Skin of body (tissue), 2 donors: Measurements from ENCODE around the gene WIPF3. TPM values are rescaled to one million over a fixed set of nuclear protein-coding genes. Genes with fewer than 3 reads are reported as not detected.

Experiments used
- DNase-seq: peaks from one replicate; lab custom pipeline; 2025; lab: John Stamatoyannopoulos, UW
- total RNA-seq: library from RNA; depleted of rRNA; stranded (reverse); fragments of >200 nt; gene quantifications from one replicate; pipeline ENCODE4 v1.2.3, GENCODE V29; 2014

The WIPF3 gene
- total RNA-seq, 1 donor from 2014 or later, result 0.59 TPM

GRCh38 chr7:29906200-29907022, 100.1 kb downstream of the WIPF3 start:
- no peak for DNase-seq

GRCh38 chr7:29914180-29914579, 107.9 kb downstream of the WIPF3 start:
- no peak for DNase-seq

- no peak for DNase-seq
Measured at GRCh38 chr7:29915481-29916215, 109.3 kb downstream of the WIPF3 start.

GRCh38 chr7:29917641-29918040, 111.3 kb downstream of the WIPF3 start:
- DNase-seq, result no peak

GRCh38 chr7:29918850-29919249, 112.5 kb downstream of the WIPF3 start:
- DNase-seq, result no peak

GRCh38 chr7:29919790-29920189, 113.5 kb downstream of the WIPF3 start:
- DNase-seq, result no peak

- DNase-seq, result no peak
Measured at GRCh38 chr7:29920491-29920890, 114.2 kb downstream of the WIPF3 start.

- DNase-seq, result peak; percentile 49
Measured at GRCh38 chr7:29921404-29922010, 115.2 kb downstream of the WIPF3 start.

- DNase-seq, result no peak
Measured at GRCh38 chr7:29922921-29923700, 116.8 kb downstream of the WIPF3 start.

- no peak for DNase-seq
Measured at GRCh38 chr7:29924006-29924405, 117.7 kb downstream of the WIPF3 start.

- no peak for DNase-seq
Measured at GRCh38 chr7:29924684-29925083, 118.4 kb downstream of the WIPF3 start.

GRCh38 chr7:29926216-29926615, 119.9 kb downstream of the WIPF3 start:
- no peak for DNase-seq

- DNase-seq, result no peak
Measured at GRCh38 chr7:29926741-29927140, 120.4 kb downstream of the WIPF3 start.

- DNase-seq, result no peak
Measured at GRCh38 chr7:29929018-29929807, 122.9 kb downstream of the WIPF3 start.

- DNase-seq, result no peak
Measured at GRCh38 chr7:29935111-29935510, 128.8 kb downstream of the WIPF3 start.

- no peak for DNase-seq
Measured at GRCh38 chr7:29937132-29937531, 130.8 kb downstream of the WIPF3 start.

- no peak for DNase-seq
Measured at GRCh38 chr7:29940199-29940598, 133.9 kb downstream of the WIPF3 start.

GRCh38 chr7:29945259-29945809, 139.0 kb downstream of the WIPF3 start:
- DNase-seq, result no peak

- DNase-seq, result no peak
Measured at GRCh38 chr7:29946428-29947186, 140.3 kb downstream of the WIPF3 start.

GRCh38 chr7:29948587-29948986, 142.3 kb downstream of the WIPF3 start:
- no peak for DNase-seq
